AG08396 (cell line): ENCODE measurements around the gene CELSR1.

ENCODE experiments used
- DNase-seq: peaks from one replicate; pipeline ENCODE4 v3.0.0; 2012; ENCODE audit warnings: low spot score, mixed read lengths

CELSR1 gene

GRCh38 chr22:46551321-46551720 is 13.9 kb upstream of the CELSR1 start:
- DNase-seq = no peak

GRCh38 chr22:46549971-46550641 is 12.7 kb upstream of the CELSR1 start:
- DNase-seq = no peak

- DNase-seq = no peak
These were observed 12.1 kb upstream of the CELSR1 start for GRCh38 chr22:46549563-46549840.

- peak; percentile 91 for DNase-seq
These were observed 10.4 kb upstream of the CELSR1 start for GRCh38 chr22:46547883-46548244.

GRCh38 chr22:46547179-46547882 is 9.9 kb upstream of the CELSR1 start:
- peak; percentile 89 for DNase-seq

- DNase-seq = peak; percentile 74
These were observed 9.2 kb upstream of the CELSR1 start for GRCh38 chr22:46546466-46547178.

- DNase-seq = no peak
These were observed 7.8 kb upstream of the CELSR1 start for GRCh38 chr22:46545086-46545792.

GRCh38 chr22:46542011-46542985 is 4.9 kb upstream of the CELSR1 start:
- DNase-seq = peak; percentile 93

GRCh38 chr22:46541536-46541935 is 4.1 kb upstream of the CELSR1 start:
- no peak for DNase-seq

- no peak for DNase-seq
These were observed 3.5 kb upstream of the CELSR1 start for GRCh38 chr22:46540874-46541273.

- DNase-seq = no peak
These were observed 1.7 kb upstream of the CELSR1 start for GRCh38 chr22:46539169-46539568.

GRCh38 chr22:46538814-46539160 is 1.4 kb upstream of the CELSR1 start:
- peak; percentile 67 for DNase-seq

GRCh38 chr22:46537946-46538813 is 760 bp upstream of the CELSR1 start:
- peak; percentile 56 for DNase-seq

GRCh38 chr22:46536537-46537224 is 739 bp downstream of the CELSR1 start:
- no peak for DNase-seq

GRCh38 chr22:46535876-46536536 is 1.4 kb downstream of the CELSR1 start:
- DNase-seq = no peak

- no peak for DNase-seq
These were observed 2.4 kb downstream of the CELSR1 start for GRCh38 chr22:46534901-46535630.

- no peak for DNase-seq
These were observed 3.1 kb downstream of the CELSR1 start for GRCh38 chr22:46534177-46534776.

- no peak for DNase-seq
These were observed 4.2 kb downstream of the CELSR1 start for GRCh38 chr22:46533070-46533833.
